ENCODE data around the gene YARS1. TPM values are rescaled to one million over a fixed set of nuclear protein-coding genes. Genes with fewer than 3 reads are reported as not detected.

YARS1 gene
- polyA plus RNA-seq, 2 of the 4 experiments (the other 2 are of a cell fraction), result 92.5 to 103 TPM

DNA sequence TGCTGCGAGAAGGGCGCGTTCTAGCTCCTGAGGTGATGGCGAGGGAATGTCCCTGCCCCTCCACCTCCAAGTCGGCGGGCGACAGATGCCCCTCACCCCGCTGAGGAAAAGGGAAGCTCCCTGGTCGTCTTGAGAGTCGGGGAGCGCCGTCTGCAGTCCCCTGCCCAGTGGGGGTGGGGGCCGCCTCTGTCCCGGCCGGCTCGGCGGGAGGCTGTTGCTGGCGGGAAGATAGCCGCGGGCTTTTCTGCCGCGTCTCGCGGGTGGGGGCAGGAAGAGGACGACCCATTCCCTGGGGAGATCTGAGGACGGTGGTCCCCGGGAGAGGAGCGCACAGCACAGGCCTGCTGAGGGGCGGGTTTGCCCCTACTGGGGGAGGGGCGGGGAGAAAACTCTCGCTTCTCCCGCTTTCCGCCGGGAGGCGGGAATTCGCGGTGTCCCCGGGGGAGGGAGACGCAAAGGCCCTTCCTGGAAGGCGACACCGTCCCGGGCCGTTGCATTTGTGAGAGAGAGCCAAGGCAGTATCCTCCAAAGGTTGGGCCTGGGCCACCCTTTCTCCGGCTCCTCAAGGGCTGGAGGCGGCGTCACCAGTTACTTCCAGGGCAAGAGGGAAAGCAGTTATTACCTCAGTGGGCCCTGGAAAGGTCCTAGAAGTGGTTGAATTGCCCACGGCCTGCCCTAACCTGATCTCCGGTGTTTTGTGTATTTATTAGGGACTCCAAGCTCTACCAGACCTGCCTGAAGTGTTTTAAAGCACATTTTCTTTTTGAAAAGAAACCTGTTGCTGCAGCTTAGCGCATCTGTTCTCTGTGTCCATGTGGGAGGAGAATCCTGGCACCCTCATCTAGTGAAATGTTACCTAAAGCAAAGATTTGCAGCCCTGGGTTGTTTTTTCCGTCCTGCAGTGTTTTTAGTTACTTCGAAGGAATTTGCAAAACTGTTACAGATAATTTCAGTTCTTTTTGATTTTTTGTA, 943 bp upstream of the YARS1 start (continued):
- no peak for TF ChIP-seq FOXS1 (CRISPR knock-in tag; IDR thresholded peaks at IDR 0.05)
- TF ChIP-seq ELK1 (IDR thresholded peaks at IDR 0.05; ENCODE audit: low read depth, low read length), result no peak

- ATAC-seq, result peak; percentile 9 to 35; a peak in 5 of 6 replicates
- no peak; the same call in 1 of the 2 replicates for TF ChIP-seq PHF8 (IDR thresholded peaks at IDR 0.05; ENCODE audit: borderline replicate concordance, low read depth)
- TF ChIP-seq ATOH8 (CRISPR knock-in tag; IDR thresholded peaks at IDR 0.05; ENCODE audit: low read depth), result no peak
- no peak for TF ChIP-seq SMC3 (IDR thresholded peaks at IDR 0.05)
- TF ChIP-seq KDM1A (IDR thresholded peaks at IDR 0.05; ENCODE audit: low read depth), result no peak
- TF ChIP-seq RCOR1 (IDR thresholded peaks at IDR 0.05; ENCODE audit: low read depth, low read length), result no peak
- no peak for TF ChIP-seq ZNF302 (CRISPR knock-in tag; IDR thresholded peaks at IDR 0.05)
- no peak for TF ChIP-seq FOSB (CRISPR knock-in tag; IDR thresholded peaks at IDR 0.05)
- no peak for TF ChIP-seq POLR2AphosphoS2 (conservative IDR thresholded peaks at IDR 0.05; ENCODE audit: low read length)
- TF ChIP-seq CBX8 (IDR thresholded peaks at IDR 0.05), result no peak
- ChIA-PET CTCF (interaction anchor here (0.9 kb wide), 1 partner anchor 10 kb away, joined by 3 read pairs; no protein-coding TSS in a partner anchor), POLR2A (no interaction called here)
- peak overlapping the region; percentile 99 to 100 for H3K27ac ChIP-seq
- peak; percentile 21 to 25 for DNase-seq (ENCODE audit: low read depth in 1 of 2, low spot score in 1 of 2)
- 3% methylated on average over 14 of the region's 15 CpGs for WGBS (ENCODE audit: missing lambda C conversion rate)
- peak overlapping the region; percentile 70 for H3K4me3 ChIP-seq
- peaks cover 33% of the 10 kb centered on the region for H3K4me1 ChIP-seq
- no peaks in the 10 kb centered on the region for H3K9me3 ChIP-seq
- FAIRE-seq, result no peak
- peak overlapping the region; percentile 85 for H3K4me2 ChIP-seq
Observed at GRCh38 chr1:32816676-32817158, 441 bp downstream of the YARS1 start.

GRCh38 chr1:32813941-32814739, 3.0 kb downstream of the YARS1 start:
- ChIA-PET POLR2A (no interaction called here), CTCF (no interaction called here)
- Histone ChIP-seq H3K4me3 (no peak overlapping the region), H3K4me2 (peak overlapping the region; percentile 85), H3K4me1 (peaks cover 28% of the 10 kb centered on the region), H3K9me3 (no peaks in the 10 kb centered on the region), H3K27ac (no peak overlapping the region)
- no peak for ATAC-seq
- no peak for TF ChIP-seq EHMT2 (IDR thresholded peaks at IDR 0.05; ENCODE audit: low read depth)
- TF ChIP-seq CEBPB (IDR thresholded peaks at IDR 0.05), result peak in 1 of 2 experiments; percentile 37; a peak in 1 of 4 replicates
- no peak for TF ChIP-seq HEYL (CRISPR knock-in tag; IDR thresholded peaks at IDR 0.05)
- no peak for FAIRE-seq
- 80% methylated on average over 11 of the region's 11 CpGs for WGBS (ENCODE audit: missing lambda C conversion rate)
- DNase-seq (ENCODE audit: low read depth in 1 of 2, low spot score in 1 of 2), result peak in 1 of 2 experiments; percentile 7

DNA sequence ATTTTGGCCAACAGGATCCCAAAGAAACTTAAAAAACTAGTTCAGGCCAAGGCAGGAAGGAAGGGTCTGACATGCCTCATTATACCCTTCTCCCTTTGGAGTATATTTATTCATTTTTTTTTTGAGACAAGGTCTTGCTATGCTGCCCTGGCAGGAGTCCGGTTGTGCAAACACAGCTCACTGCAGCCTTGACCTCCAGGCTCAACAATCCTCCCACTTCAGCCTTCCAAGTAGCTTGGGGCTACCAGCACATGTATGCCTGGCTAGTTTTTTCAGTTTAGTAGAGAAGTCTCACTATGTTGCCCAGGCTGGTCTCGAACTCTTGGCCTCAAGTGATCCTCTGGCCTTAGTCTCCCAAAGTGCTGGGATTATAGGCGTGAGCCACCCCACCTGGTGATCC, 5.2 kb downstream of the YARS1 start:
- no peak overlapping the region for H3K4me3 ChIP-seq
- DNase-seq (ENCODE audit: low read depth in 1 of 2, low spot score in 1 of 2) (no peak), FAIRE-seq (no peak), ATAC-seq (no peak)
- H3K9me3 ChIP-seq, result no peaks in the 10 kb centered on the region
- peaks cover 23% of the 10 kb centered on the region for H3K4me1 ChIP-seq
- no peak overlapping the region for H3K27ac ChIP-seq
- ChIA-PET POLR2A (no interaction called here), CTCF (no interaction called here)
- TF ChIP-seq HMGXB4 (CRISPR knock-in tag; IDR thresholded peaks at IDR 0.05; ENCODE audit: borderline replicate concordance) (no peak), SMC3 (IDR thresholded peaks at IDR 0.05) (no peak), HDAC2 (IDR thresholded peaks at IDR 0.05) (no peak), HOXA7 (CRISPR knock-in tag; IDR thresholded peaks at IDR 0.05) (no peak), CBX8 (IDR thresholded peaks at IDR 0.05) (no peak), EHF (CRISPR knock-in tag; IDR thresholded peaks at IDR 0.05) (no peak), RNF2 (IDR thresholded peaks at IDR 0.05; ENCODE audit: borderline replicate concordance, low read depth) (no peak), FOXS1 (CRISPR knock-in tag; IDR thresholded peaks at IDR 0.05) (no peak), POLR2A (IDR thresholded peaks at IDR 0.05; ENCODE audit: low read length) (no peak)
- TF ChIP-seq, protein P1, sequence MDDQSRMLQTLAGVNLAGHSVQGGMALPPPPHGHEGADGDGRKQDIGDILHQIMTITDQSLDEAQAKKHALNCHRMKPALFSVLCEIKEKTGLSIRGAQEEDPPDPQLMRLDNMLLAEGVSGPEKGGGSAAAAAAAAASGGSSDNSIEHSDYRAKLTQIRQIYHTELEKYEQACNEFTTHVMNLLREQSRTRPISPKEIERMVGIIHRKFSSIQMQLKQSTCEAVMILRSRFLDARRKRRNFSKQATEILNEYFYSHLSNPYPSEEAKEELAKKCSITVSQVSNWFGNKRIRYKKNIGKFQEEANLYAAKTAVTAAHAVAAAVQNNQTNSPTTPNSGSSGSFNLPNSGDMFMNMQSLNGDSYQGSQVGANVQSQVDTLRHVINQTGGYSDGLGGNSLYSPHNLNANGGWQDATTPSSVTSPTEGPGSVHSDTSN (IDR thresholded peaks at IDR 0.05), result no peak
- no peak overlapping the region for H3K4me2 ChIP-seq
- 95% methylated on average over 3 of the region's 3 CpGs for WGBS (ENCODE audit: missing lambda C conversion rate)

All from A549 (cell line).